K562 (cell line): ENCODE results near the gene VEZF1. TPM values are rescaled to one million over a fixed set of nuclear protein-coding genes. Genes with fewer than 3 reads are reported as not detected.

Source experiments
- ATAC-seq: fragments of 200-7000 bp; cut with Tn5 transposase; 3 replicates; pipeline ENCODE4 v1.9.1; 2020; ENCODE audit warnings: moderate library complexity
- BruUV-seq: library from RNA; stranded (reverse); fragments of 400-500 nt; replicated peaks from 2 replicates; lab custom pipeline; 2021; lab: Mats Ljungman, UMichigan
- CTCF ChIA-PET: fragments of 300-600 bp; formaldehyde crosslinking; extraction: SDS; loops from one replicate; lab custom pipeline; 2021; ENCODE audit warnings: low intra/inter-chr PET ratio; lab: Yijun Ruan, JAX
- POLR2A ChIA-PET: fragments of 300-600, 350-650 bp; sonication (Branson Sonifier 250); formaldehyde crosslinking; extraction: SDS; loops from one replicate; lab custom pipeline; 2021; ENCODE audit warnings: antibody characterized with exemption, inconsistent platforms; lab: Yijun Ruan, JAX
- DNase-seq, 4 experiments: peaks; one replicate each; pipeline versions ENCODE4 v3.0.0 to v3.0.0-alpha.2; 2011 to 2018; ENCODE audit warnings: low spot score in 3 of 4, mixed read lengths in 3 of 4; ENCODE audit errors: extremely low read depth in 1 of 4
- FAIRE-seq: peaks from 2 replicates; lab custom pipeline; 2011; peaks lifted over from hg19 to GRCh38; lab: Jason Lieb, UNC
- H2AFZ ChIP-seq: 2 replicates; pipeline ENCODE4 v1.6.0; 2011; ENCODE audit warnings: low read depth, low read length, control low read depth, inconsistent platforms
- H3K27ac ChIP-seq: fragments of 200-600 bp; 3 replicates; pipeline ENCODE4 v1.8.0; 2011; ENCODE audit warnings: low read depth, mild to moderate bottlenecking, control low read depth, inconsistent platforms, low read length, moderate library complexity, mixed read lengths; ENCODE audit errors: extremely low read depth
- H3K27me3 ChIP-seq, 2 experiments: fragments of 300-600 bp in 1 of 2; 2 replicates in 1 of 2; 3 replicates in 1 of 2; pipeline versions ENCODE4 v1.6.0 to v1.8.0; 2011; ENCODE audit warnings: inconsistent platforms in 2 of 2, low read length in 2 of 2, mild to moderate bottlenecking in 1 of 2, mixed read lengths in 1 of 2, moderate library complexity in 1 of 2; ENCODE audit not compliant: control insufficient read depth in 2 of 2, insufficient read depth in 2 of 2
- H3K36me3 ChIP-seq: fragments of 300-600 bp; 3 replicates; pipeline ENCODE4 v1.8.0; 2011; ENCODE audit warnings: mild to moderate bottlenecking, low read length, inconsistent platforms; ENCODE audit not compliant: control insufficient read depth, insufficient read depth
- H3K4me1 ChIP-seq, 2 experiments: fragments of 200-600 bp in 1 of 2; replicated peaks in 1 of 2; 2 replicates in 1 of 2; 3 replicates in 1 of 2; pipeline versions ENCODE4 v1.5.1 to v1.8.0; 2011; ENCODE audit warnings: inconsistent platforms in 2 of 2, low read length in 2 of 2, mild to moderate bottlenecking in 1 of 2, mixed read lengths in 1 of 2, moderate library complexity in 1 of 2; ENCODE audit not compliant: control insufficient read depth in 2 of 2, insufficient read depth in 2 of 2
- H3K4me2 ChIP-seq: 2 replicates; pipeline ENCODE4 v1.6.1; 2011; ENCODE audit warnings: low read length, control low read depth, inconsistent platforms, mixed read lengths; ENCODE audit not compliant: insufficient read depth
- H3K4me3 ChIP-seq: fragments of 200-600 bp; sonication (generic), shearing (Covaris generic); 2 replicates; pipeline ENCODE4 v1.5.1; 2016; ENCODE audit warnings: control low read depth, inconsistent platforms
- H3K79me2 ChIP-seq: fragments of 200-600 bp; 3 replicates; pipeline ENCODE4 v1.8.0; 2011; ENCODE audit warnings: low read length, inconsistent platforms; ENCODE audit not compliant: control insufficient read depth, insufficient read depth
- H3K9ac ChIP-seq, 2 experiments: 2 replicates each; pipeline versions ENCODE4 v1.6.0 to v1.6.1; 2011; ENCODE audit warnings: low read depth in 2 of 2, low read length in 2 of 2, control low read depth in 1 of 2, inconsistent platforms in 1 of 2, mild to moderate bottlenecking in 1 of 2, mixed read lengths in 1 of 2; ENCODE audit not compliant: insufficient read depth in 1 of 2
- H3K9me1 ChIP-seq: one replicate; pipeline ENCODE4 v1.6.0; 2011; ENCODE audit warnings: inconsistent platforms, mild to moderate bottlenecking, low read length, moderate library complexity; ENCODE audit not compliant: control insufficient read depth, insufficient read depth
- H3K9me3 ChIP-seq: replicated peaks from 2 replicates; pipeline ENCODE4 v1.5.1; 2011; ENCODE audit warnings: low read depth, low read length, inconsistent platforms; ENCODE audit not compliant: control insufficient read depth, insufficient read depth
- H4K20me1 ChIP-seq: replicated peaks from 2 replicates; pipeline ENCODE4 v1.6.1; 2011; ENCODE audit warnings: low read length, inconsistent platforms, mixed read lengths; ENCODE audit not compliant: control insufficient read depth, insufficient read depth
- MCM3 ChIP-seq: fragments of 450-650 bp; IDR thresholded peaks from 2 replicates; pipeline ENCODE4 v1.6.1; 2016
- NFIC ChIP-seq: fragments of 450-650 bp; IDR thresholded peaks from 2 replicates; pipeline ENCODE4 v1.6.1; 2017; ENCODE audit warnings: mild to moderate bottlenecking, inconsistent platforms
- NFIX ChIP-seq: fragments of 250-450 bp; sonication (Bioruptor Pico); IDR thresholded peaks from 2 replicates; pipeline ENCODE4 v1.4.0; 2020; ENCODE audit warnings: low read depth, mild to moderate bottlenecking, moderate library complexity
- STAT6 ChIP-seq: sonication (generic); formaldehyde crosslinking; IDR thresholded peaks from 2 replicates; pipeline ENCODE4 v1.8.1; 2023; ENCODE audit warnings: mild to moderate bottlenecking, missing genetic modification reagents
- XRCC5 ChIP-seq: fragments of 200-400 bp; formaldehyde crosslinking; IDR thresholded peaks from 2 replicates; pipeline ENCODE4 v1.6.1; 2017; ENCODE audit warnings: low read depth, mild to moderate bottlenecking, low read length
- ZNF583 ChIP-seq: fragments of 250-450 bp; sonication (Bioruptor Pico); IDR thresholded peaks from 2 replicates; pipeline ENCODE4 v1.4.0; 2020
- ZNF77 ChIP-seq: fragments of 250-450 bp; sonication (Bioruptor Pico); IDR thresholded peaks from 2 replicates; pipeline ENCODE4 v1.5.0; 2020
- WGBS: fragments of 100-300 bp; shearing (Covaris generic); methylation state at CpG from one replicate; pipeline ENCODE4 v1.1.6; 2016; ENCODE audit warnings: low coverage, mixed read lengths; ENCODE audit not compliant: insufficient coverage; ENCODE audit errors: missing lambda C conversion rate; 5-methylcytosine and 5-hydroxymethylcytosine counted together
- in situ Hi-C: fragments of 300-500 bp; cut with MboI; formaldehyde crosslinking; loops from 4 replicates; pipeline ENCODE4 v1.15.0; 2018; ENCODE audit warnings: inconsistent platforms, mixed read lengths
- intact Hi-C: fragments of 100-400 bp; cut with micrococcal nuclease; formaldehyde crosslinking; loops from 2 replicates; pipeline ENCODE4 v1.14.2; 2022
- polyA plus RNA-seq, 8 experiments: library from polyadenylated mRNA; depleted of rRNA in 4 of 8; stranded (reverse) in 5 of 8; unstranded in 3 of 8; fragments of >200 nt; fragmentation: Nextera tagmentation in 2 of 8; fragmentation: Illumina TruSeq in 1 of 8; extraction: Ambion mirVana in 2 of 8; extraction: Trizol in 1 of 8; gene quantifications; 2 replicates each; pipeline versions ENCODE4 v1.2.1 to v1.2.3, GENCODE V29; 2011 to 2014; ENCODE audit warnings: inconsistent platforms in 1 of 8, missing spikeins in 1 of 8
- total RNA-seq, 7 experiments: library from RNA; depleted of rRNA in 6 of 7; stranded (reverse); fragments of >200 nt in 6 of 7; fragmentation: Illumina TruSeq in 2 of 7; extraction: Trizol in 2 of 7; gene quantifications; 2 replicates each; pipeline versions ENCODE4 v1.2.1 to v1.2.3, GENCODE V29; 2011 to 2021; ENCODE audit warnings: low replicate concordance in 1 of 7
- TF ChIP-seq, protein P1 (sequence below): fragments of 450-650 bp; conservative IDR thresholded peaks from 2 replicates; pipeline ENCODE4 v1.6.1; 2016; ENCODE audit warnings: missing genetic modification characterization, low read depth, mild to moderate bottlenecking, control low read depth, missing compliant biosample characterization

The VEZF1 gene
- total and polyA plus RNA-seq, 9 of the 15 experiments (the other 6 are each of a cell fraction or from before 2014, with no cell fraction given), result 9.5 to 33.4 (median 22.1) TPM

GRCh38 chr17:57962279-57963148 is 25.5 kb downstream of the VEZF1 start:
- no peak overlapping the region for H3K4me3 ChIP-seq
- H3K36me3 ChIP-seq, result no peaks in the 10 kb centered on the region
- DNase-seq (no peak), ATAC-seq (no peak), FAIRE-seq (no peak)
- POLR2A ChIA-PET, result interaction anchor here (1.4 to 1.8 kb wide), 2 partner anchors 10 kb away, joined by 3 to 4 read pairs; no protein-coding TSS in a partner anchor
- no peaks in the 10 kb centered on the region for H3K79me2 ChIP-seq
- H3K9me3 ChIP-seq, result no peaks in the 10 kb centered on the region
- TF ChIP-seq NFIC (peak; percentile 98), ZNF583 (CRISPR knock-in tag) (no peak), MCM3 (no peak), NFIX (peak; percentile 93)
- no peak overlapping the region for H3K9ac ChIP-seq
- H2AFZ ChIP-seq, result no peak overlapping the region
- no peak overlapping the region for H3K4me2 ChIP-seq
- intact Hi-C loops (no loop called here), in situ Hi-C loops (no loop called here)
- no peak overlapping the region for H3K27ac ChIP-seq
- CTCF ChIA-PET, result interaction anchor here (0.6 kb wide), 1 partner anchor 25 kb away, joined by 4 read pairs; no protein-coding TSS in a partner anchor
- 4% methylated on average over 7 of the region's 8 CpGs for WGBS
- H4K20me1 ChIP-seq, result no peaks in the 10 kb centered on the region
- BruUV-seq, result no TSS peak
- no peaks in the 10 kb centered on the region for H3K9me1 ChIP-seq
- H3K27me3 ChIP-seq, result peaks cover 45 to 73% of the 10 kb centered on the region in 2 experiments
- H3K4me1 ChIP-seq, result no peaks in the 10 kb centered on the region

DNA sequence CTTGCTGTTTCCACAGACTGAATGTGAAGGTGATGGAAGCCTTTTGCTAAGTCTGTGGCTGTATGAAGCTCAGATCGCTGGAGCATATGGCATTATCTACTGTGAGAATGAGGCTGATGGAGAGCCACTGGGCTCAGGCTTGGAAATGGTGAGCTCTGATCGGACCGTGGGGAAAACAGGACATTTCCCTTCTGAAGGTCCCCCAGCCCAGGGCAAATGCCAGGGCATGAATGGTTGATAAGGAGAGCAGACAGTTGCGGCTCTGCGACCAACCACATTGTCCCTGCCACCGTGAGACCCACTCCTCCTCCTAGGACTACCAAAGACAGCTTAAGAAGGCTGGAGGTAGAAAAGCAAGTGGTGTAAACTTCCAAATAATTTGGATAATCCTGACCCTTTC is 28.1 kb downstream of the VEZF1 start:
- Histone ChIP-seq H3K9me1 (no peaks in the 10 kb centered on the region), H3K79me2 (no peaks in the 10 kb centered on the region), H2AFZ (no peak overlapping the region), H3K27ac (no peak overlapping the region), H3K4me2 (no peak overlapping the region)
- no peak for FAIRE-seq
- no peak for DNase-seq
- no TSS peak for BruUV-seq
- TF ChIP-seq XRCC5, result no peak
- TF ChIP-seq, protein P1, sequence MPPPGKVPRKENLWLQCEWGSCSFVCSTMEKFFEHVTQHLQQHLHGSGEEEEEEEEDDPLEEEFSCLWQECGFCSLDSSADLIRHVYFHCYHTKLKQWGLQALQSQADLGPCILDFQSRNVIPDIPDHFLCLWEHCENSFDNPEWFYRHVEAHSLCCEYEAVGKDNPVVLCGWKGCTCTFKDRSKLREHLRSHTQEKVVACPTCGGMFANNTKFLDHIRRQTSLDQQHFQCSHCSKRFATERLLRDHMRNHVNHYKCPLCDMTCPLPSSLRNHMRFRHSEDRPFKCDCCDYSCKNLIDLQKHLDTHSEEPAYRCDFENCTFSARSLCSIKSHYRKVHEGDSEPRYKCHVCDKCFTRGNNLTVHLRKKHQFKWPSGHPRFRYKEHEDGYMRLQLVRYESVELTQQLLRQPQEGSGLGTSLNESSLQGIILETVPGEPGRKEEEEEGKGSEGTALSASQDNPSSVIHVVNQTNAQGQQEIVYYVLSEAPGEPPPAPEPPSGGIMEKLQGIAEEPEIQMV (tag), result peak; percentile 55; the same call in 1 of the 2 replicates
- no peak for TF ChIP-seq STAT6 (CRISPR knock-in tag)
- TF ChIP-seq ZNF77, result no peak
- TF ChIP-seq, all 486 proteins: peak for 1
- ChIA-PET POLR2A (interaction anchor here (0.8 kb wide), 1 partner anchor 116 kb away, joined by 3 read pairs; no protein-coding TSS in a partner anchor), CTCF (no interaction called here)
- Histone ChIP-seq H3K4me3 (no peak overlapping the region), H4K20me1 (no peaks in the 10 kb centered on the region), H3K9ac (no peak overlapping the region), H3K9me3 (no peaks in the 10 kb centered on the region), H3K27me3 (peaks cover 41 to 69% of the 10 kb centered on the region in 2 experiments), H3K36me3 (no peaks in the 10 kb centered on the region), H3K4me1 (peaks cover 0 to 6% of the 10 kb centered on the region in 2 experiments; a peak in 3 of 5 replicates)
- intact Hi-C loops (no loop called here), in situ Hi-C loops (no loop called here)
- ATAC-seq, result no peak
- WGBS, result 9% methylated on average over 6 of the region's 6 CpGs
